HG03575 (cell line): ENCODE results near the gene REL.
A peak's percentile ranks its signal among the peaks of the same experiment; 100 is the strongest.

ENCODE experiments used
- ATAC-seq: cut with Tn5 transposase; IDR thresholded peaks from one replicate; pipeline ENCODE4 v1.9.1; 2021; ENCODE audit not compliant: unreplicated experiment, insufficient number of reproducible peaks, low FRiP score; ENCODE audit errors: extremely low read depth

The REL gene

DNA sequence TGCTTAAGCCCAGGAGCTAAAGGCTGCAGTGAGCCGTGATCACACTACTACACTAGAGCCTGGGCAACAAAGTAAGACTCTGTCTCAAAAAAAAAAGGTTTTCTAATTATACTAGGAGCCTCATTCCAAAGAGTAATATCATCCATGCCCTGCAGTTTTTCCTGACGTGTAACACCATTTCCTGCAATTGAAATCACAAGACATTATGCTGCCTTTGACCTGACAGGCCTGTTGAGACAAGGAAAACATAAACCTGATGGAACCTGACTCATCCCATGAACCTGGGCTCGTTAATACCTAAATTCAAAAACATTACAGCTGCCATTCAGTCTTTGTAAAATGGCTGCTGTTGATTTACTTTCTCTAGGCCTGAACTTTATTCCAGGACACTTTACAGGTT, 77.4 kb downstream of the REL start:
- ATAC-seq = no peak

GRCh38 chr2:60959501-60959900, 78.1 kb downstream of the REL start:
- no peak for ATAC-seq

DNA sequence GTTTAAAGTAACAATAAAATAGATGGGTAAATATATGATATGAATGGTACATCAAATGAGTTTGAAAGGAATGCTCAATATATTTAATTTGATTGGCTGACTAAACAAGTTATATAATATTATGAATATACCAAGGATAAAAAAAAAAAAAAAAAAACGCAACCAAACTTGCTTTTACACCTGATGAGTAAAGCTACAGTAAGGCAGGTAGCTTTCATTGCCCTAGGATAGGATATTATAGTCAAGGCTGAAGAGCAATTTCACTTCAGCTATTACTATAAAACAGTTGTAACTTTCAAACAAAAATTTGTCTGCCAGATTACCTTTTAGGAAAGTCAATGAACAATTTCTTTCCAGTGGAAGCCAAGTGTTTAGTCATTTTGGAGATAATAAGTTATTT, 79.3 kb downstream of the REL start:
- ATAC-seq = no peak

GRCh38 chr2:60961457-60961856, 80.1 kb downstream of the REL start:
- no peak for ATAC-seq

- no peak for ATAC-seq
These were observed 81.2 kb downstream of the REL start for GRCh38 chr2:60962528-60962927.

DNA sequence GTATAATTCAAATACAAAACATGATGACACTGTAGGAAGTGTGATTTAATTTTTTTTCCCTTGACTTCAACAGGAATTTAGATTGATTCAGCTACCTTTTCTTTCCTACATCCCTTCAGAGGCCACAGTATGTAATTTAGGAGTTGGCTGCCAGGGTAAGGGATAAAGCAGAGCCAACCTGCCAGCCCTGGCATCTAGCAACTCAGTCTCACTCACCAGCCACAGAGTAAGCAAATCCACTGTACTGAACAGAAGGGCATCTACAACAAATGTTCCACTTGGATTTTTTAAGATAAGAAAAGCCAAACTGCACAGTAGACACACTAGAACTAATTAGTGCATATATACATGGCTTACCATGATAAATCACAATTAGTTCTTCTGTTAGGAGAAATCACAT, 81.8 kb downstream of the REL start:
- ATAC-seq = no peak

DNA sequence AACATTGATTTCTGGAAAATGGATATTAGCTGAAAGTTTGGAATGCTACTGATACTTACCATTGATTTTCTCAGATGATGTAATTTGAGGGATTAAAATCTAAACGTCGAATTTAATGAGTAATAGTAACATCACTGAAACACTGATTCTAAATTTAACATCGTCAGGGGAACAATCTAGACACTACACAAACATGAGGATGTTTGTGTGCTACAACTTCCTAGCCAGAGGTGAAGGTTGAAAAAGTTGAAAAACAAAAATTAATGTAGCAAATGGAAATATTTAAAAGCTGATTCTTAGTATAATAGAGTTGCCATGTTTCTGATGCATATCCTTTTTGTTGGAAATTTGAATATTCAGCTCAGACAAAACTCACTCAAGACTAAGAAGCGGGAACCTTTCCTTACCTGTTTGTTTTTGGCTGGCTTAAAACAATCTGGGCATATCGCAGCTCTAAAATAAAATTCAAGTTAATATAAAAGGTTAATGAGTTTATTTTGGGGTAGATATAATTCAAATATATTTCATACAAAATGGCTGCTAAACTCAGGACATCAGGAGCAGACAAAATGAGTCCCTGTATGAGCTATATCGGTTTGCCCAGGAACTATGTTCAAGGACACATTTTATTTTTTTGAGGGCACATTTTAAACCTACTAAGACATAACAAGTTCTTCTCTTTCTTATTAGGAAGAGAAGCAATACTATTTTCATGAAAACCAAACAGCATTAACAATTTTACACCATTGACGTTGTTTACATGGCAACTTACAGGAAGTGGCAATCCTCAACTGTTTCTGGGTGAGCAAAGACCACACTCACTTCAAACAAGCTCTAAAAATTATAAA, 83.5 kb downstream of the REL start:
- no peak for ATAC-seq

- no peak for ATAC-seq
These were observed 84.1 kb downstream of the REL start for GRCh38 chr2:60965499-60965785.

GRCh38 chr2:60966507-60967405, 85.4 kb downstream of the REL start:
- ATAC-seq = peak; percentile 50

- no peak for ATAC-seq
These were observed 91.7 kb downstream of the REL start for GRCh38 chr2:60972889-60973656.

DNA sequence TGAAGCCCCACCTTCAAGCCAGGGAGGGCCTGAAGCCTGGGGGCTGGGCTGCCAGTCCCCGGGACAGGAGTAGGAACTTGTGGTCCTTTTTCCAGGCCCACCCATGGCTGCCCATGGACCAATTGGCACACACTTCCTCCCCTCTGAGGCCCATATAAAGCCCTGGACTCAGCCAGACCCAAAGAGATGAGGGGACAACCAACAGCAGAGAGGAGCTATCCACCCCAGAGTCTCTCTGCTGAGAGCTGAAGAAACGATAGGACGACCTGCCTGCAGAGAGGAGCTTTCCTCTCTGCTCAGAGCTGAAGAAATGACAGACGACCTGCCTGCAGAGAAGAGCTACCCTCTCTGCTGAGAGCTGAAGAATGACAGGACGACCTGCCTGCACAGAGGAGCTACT, 92.3 kb downstream of the REL start:
- no peak for ATAC-seq

- no peak for ATAC-seq
These were observed 93.3 kb downstream of the REL start for GRCh38 chr2:60974652-60975051.
